NCI-H2171 treated with DMSO at 0.1 percent for 48 hours (cell line): ENCODE results near the gene PKD1.

Source experiments
- DNase-seq: peaks from one replicate; lab custom pipeline; 2025; lab: John Stamatoyannopoulos, UW

Gene PKD1

DNA sequence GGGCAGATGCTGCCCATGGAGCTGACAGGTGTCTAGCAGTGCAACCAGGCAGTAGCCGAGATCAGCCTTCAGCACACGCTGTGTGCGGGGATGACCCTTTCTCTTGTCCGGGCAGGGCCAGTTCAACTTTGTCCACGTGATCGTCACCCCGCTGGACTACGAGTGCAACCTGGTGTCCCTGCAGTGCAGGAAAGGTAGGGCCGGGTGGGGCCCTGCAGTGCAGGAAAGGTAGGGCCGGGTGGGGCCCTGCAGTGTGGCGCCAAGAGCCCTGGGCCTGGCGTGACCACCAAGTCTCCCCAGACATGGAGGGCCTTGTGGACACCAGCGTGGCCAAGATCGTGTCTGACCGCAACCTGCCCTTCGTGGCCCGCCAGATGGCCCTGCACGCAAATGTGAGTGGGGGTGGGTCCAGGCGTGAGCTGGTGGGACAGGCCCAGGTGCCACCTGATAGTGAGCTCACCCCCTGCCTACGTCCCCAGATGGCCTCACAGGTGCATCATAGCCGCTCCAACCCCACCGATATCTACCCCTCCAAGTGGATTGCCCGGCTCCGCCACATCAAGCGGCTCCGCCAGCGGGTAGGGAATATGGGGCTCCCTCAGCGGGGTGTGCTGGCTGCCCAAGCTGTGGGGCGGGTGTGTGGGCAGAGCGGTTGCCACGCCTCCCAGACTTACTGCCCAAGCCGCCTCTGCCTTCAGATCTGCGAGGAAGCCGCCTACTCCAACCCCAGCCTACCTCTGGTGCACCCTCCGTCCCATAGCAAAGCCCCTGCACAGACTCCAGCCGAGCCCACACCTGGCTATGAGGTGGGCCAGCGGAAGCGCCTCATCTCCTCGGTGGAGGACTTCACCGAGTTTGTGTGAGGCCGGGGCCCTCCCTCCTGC, 47.7 kb downstream of the PKD1 start:
- DNase-seq, result no peak

DNA sequence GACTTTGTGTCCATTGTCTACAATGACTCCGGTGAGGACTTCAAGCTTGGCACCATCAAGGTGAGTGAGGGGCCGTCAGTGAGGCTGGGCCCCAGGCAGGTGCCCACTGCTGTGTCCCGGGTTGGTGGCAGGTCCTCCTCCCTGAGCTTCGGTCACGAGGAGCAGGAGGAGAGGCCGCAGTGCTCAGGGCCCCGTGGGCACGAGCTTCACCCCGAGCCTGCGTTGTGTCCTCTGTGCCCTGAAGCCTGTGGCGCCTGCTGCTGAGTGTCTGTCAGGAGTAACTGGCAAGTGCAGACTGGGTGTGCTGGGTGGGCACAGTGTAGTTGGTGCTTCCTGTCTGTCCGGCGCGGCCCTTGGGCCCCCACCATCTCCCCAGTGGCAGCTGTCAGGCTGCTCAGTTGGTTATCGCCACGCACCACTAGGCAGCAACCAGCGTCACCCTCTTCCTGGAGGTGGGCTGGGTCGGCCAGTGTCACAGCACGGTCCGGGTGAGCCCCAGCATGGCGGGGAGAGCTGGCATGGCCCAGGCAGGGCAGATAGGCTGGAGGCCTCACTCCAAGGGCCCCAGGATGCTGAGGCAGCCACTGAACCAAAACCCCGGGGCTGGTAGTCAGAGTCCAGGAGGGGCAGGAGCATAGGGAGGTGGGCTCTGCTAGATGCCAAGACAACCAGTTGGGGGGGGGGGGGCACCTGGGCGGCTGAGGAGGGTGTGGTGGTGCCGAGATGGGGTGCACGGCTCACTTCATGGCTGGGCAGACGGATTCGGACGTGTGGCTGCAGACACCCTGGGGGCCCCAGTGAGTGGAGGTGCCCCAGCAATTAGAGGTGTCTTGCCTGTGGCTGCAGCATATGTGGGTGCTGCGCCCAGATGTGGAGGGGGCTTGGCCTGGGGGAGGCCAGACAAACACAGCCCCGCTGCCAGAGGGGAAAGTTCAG, 48.6 kb downstream of the PKD1 start:
- no peak for DNase-seq

- no peak for DNase-seq
Measured at GRCh38 chr16:2086106-2086742, 49.5 kb downstream of the PKD1 start.

DNA sequence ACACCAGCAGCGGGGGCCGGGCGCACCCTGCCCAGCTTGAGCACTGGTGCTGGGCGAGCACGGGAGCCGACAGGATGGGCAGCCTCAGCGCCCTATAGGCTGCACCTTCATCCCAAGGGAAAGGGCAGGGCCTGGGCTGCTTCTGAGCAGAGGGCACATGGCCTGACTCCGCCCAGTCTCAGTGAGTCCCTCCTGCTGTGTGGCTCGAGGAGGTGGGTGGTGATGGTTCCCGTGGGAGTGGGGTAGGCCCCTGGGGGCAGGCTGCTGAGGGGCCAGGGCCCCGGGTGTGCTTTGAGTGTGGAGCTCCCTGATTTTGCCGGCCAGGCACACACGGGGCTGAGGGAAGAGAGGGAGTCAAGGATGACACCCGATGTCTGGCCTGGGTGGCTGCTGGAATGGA, 50.0 kb downstream of the PKD1 start:
- peak; percentile 7 for DNase-seq

GRCh38 chr16:2084895-2085625, 50.6 kb downstream of the PKD1 start:
- DNase-seq, result no peak

DNA sequence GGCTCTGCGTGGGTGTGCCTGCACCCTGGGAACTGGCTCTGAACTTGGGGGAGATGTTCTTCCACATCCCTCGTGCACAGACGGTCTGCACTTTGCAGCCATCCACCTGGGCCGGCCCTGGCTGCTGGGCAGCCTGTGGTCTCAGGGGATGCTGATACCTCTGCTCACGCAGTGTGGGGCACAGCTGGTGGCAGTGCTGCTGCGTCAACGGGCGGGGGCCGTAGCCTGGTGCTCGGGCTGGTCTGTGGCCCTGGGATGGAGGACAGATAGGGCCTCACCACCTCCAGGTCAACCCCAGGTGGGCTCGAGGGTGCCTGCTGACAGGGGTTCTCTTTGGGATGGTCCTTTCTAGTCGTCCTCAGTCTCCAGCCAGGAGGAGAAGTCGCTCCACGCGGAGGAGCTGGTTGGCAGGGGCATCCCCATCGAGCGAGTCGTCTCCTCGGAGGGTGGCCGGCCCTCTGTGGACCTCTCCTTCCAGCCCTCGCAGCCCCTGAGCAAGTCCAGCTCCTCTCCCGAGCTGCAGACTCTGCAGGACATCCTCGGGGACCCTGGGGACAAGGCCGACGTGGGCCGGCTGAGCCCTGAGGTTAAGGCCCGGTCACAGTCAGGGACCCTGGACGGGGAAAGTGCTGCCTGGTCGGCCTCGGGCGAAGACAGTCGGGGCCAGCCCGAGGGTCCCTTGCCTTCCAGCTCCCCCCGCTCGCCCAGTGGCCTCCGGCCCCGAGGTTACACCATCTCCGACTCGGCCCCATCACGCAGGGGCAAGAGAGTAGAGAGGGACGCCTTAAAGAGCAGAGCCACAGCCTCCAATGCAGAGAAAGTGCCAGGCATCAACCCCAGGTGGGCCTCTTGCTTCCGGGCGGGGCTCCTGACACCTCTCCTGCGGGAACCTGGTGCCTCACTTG, 51.6 kb downstream of the PKD1 start:
- no peak for DNase-seq

DNA sequence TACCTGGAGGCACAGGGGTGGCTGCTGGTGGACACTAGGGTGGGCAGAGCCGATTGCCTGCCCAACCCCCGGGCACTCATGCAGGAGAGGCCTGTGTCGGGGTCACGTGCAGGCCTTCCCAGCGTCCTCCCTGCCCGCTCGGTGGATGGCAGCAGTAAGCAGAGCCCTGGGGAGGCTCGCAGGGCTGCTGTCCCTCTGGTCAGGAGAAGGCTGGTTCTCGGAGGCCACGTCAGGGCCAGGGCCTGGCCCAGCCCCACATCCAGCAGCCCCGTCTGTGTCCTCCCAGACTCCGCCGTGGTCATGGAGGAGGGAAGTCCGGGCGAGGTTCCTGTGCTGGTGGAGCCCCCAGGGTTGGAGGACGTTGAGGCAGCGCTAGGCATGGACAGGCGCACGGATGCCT, 52.3 kb downstream of the PKD1 start:
- DNase-seq, result no peak

DNA sequence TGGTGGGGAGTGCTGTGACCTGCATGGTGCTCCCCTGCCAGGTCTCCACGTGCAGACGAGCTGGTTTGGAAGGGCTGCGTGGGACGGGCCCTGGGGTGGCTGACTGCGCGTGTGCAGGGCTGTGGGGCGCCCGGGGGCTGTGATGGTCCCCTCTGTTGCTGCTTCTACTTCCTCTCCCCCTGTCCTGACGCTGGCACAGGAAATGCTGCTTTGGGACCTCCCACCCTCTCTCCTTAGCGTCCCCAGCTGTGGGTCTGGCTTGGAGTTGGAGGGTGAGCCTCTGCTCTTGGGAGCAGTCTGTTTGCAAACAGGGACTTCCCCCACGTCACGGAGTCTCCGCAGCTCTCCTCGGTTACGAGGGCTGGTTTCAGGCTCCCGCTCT, 52.7 kb downstream of the PKD1 start:
- DNase-seq, result no peak

GRCh38 chr16:2082171-2082982, 53.3 kb downstream of the PKD1 start:
- DNase-seq, result no peak

GRCh38 chr16:2081201-2082084, 54.3 kb downstream of the PKD1 start:
- DNase-seq, result no peak

DNA sequence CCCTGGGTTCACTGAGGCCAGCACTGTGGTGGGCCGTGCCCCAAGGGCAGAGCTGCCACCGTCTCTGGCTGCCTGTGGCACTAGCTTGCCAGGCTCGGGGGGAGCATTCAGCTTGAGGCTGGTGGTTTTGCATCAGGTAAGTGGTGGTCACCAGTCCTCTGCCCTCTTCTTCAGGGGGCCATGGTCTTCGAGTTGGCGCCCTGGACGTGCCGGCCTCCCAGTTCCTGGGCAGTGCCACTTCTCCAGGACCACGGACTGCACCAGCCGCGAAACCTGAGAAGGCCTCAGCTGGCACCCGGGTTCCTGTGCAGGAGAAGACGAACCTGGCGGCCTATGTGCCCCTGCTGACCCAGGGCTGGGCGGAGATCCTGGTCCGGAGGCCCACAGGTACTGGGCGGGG, 55.7 kb downstream of the PKD1 start:
- DNase-seq, result no peak

DNA sequence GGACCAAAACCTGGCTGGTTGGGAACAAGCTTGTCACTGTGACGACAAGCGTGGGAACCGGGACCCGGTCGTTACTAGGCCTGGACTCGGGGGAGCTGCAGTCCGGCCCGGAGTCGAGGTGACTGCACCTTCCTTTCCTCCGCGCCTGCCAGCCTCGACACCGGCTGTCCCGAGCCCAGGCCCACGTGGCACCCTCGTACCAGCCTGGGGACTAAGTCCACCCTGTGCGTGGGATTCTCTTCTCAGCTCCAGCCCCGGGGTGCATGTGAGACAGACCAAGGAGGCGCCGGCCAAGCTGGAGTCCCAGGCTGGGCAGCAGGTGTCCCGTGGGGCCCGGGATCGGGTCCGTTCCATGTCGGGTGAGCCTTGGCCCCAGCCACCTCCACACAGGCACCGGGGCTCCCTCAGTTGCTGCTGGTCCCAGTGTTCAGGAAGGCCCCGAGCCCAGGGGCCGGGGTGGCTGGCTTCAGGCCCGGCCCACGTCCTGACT, 56.3 kb downstream of the PKD1 start:
- DNase-seq, result no peak

DNA sequence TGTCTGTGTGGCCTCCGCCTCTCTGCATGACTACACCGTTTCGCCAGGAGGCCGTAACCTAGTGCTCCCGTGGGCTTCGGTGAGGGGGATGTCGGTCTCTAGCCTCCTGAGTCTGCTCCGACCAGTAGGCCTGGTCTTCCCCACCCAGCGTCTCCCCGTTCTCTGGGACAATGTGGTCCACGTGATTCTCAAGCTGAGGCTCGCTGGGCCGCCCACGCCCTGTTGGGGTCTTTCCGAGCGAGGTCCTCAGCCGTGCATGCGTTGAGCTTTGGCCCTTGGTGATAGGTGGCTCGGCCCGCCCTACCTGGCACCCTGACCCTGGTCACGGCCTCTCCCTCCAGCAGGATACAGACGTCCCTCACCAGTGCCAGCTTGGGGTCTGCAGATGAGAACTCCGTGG, 57.0 kb downstream of the PKD1 start:
- DNase-seq, result no peak

GRCh38 chr16:2078096-2078495, 57.6 kb downstream of the PKD1 start:
- no peak for DNase-seq

DNA sequence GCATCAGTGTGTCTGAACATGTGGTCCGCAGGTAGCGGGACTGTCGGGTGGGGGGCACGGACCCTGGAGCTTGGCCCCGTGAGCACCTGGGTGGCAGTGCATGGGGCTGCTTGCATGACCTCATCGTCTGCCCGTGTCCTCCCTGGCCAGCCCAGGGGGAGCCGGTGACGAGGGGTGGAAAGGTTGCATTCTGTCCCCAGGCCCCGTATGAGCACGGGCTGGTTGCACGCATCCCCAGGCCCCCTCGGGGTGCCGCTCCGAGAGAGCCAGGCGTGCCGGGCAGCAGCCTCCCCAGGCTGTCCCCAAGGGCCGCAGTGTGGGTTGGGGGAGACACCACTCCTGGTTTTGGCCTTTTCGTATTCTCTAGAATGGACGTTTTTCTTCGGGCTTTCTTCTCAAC, 58.0 kb downstream of the PKD1 start:
- no peak for DNase-seq

DNA sequence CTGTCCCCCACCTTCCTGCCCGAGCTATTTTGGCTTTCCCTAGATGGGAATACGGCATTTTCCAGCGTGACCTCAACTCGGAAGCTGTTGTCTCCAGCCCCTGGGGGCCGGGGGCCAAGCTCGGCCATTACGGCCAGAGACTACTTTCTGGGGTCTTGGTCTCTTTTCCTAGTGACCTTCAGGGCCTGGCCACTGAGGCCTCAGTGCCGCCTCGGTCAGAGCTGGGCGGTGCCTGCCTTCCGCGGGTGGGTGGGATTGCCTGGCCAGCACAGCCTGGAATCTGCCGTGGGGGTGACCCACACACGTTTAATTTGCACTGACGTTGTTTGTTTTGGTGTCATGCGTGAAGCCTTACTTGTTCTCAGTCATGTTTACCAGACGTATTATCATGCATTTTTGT, 58.7 kb downstream of the PKD1 start:
- no peak for DNase-seq

DNA sequence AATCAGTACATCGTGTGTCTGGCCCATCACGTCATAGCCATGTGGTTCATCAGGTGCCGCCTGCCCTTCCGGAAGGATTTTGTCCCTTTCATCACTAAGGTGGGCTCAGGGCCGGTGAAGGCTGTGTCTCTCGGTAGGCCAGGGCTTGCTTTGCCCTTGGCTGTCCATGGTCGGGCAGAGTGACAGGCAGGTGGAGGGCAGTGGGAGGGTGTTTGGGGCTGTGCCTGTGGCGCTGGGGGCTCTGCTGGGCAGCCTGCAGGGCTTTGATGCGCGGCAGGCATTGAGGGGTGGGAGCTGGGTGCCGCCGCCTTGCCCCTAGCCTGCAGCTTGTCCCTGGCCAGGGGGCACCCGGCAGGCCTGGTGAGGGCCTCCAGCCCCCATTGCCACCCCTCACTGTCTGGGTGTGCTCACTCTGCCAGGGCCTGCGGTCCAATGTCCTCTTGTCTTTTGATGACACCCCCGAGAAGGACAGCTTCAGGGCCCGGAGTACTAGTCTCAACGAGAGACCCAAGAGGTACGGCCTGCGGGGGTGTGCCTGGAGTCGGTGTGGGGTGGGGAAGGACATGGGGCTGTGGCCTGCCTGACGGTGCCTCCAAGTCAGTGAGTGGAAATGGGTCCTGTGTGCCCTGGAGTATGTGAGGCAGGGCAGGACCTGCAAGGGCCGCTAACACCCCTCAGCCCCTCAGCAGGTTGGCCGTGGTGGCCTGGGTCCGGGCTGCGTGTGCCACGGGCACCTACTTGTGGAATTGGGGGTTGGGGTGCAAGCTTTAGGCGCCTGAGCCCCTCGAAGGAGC, 59.4 kb downstream of the PKD1 start:
- no peak for DNase-seq

DNA sequence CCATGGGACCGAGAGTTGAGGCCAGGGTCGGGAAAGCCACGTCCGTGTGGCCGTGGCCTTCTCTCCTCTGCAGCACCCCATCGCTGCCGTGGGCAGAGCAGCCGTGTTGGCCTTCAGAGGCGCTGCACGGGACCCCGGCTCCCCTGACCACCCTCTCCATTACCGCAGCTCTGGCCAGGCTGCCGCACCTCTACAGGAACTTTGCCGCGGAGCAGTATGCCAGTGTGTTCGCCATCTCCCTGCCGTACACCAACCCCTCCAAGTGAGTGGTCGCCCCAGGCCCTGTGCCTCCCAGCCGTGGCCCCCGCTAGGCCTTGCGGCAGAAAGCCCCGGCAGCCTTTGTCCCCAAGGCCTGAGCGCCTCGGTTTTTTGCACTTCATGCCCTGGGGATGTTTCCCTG, 60.1 kb downstream of the PKD1 start:
- no peak for DNase-seq
